ENCODE data around the gene ANTXR1. TPM values are rescaled to one million over a fixed set of nuclear protein-coding genes. Genes with fewer than 3 reads are reported as not detected.

ANTXR1 gene
- total and polyA plus RNA-seq, 9 of the 15 experiments (the other 6 are each of a cell fraction or from before 2014, with no cell fraction given), result 0.07 to 1.00 (median 0.54) TPM

- TF ChIP-seq ETV6 (IDR thresholded peaks at IDR 0.05; ENCODE audit: borderline replicate concordance in 1 of 2, low read depth in 2 of 2, low read length in 1 of 2), result no peak
- no peak for TF ChIP-seq ETV6 (CRISPR knock-in tag; IDR thresholded peaks at IDR 0.05; ENCODE audit: borderline replicate concordance)
These were observed 130.9 kb downstream of the ANTXR1 start (continued) for GRCh38 chr2:69143748-69144360.

- BruUV-seq (replicated peaks), result no TSS peak
- FAIRE-seq, result no peak
- no peaks in the 10 kb centered on the region for H3K36me3 ChIP-seq (ENCODE audit: control insufficient read depth, insufficient read depth, low read length)
- TF ChIP-seq NFE2 (IDR thresholded peaks at IDR 0.05; ENCODE audit: low read depth) (no peak), TRIM25 (IDR thresholded peaks at IDR 0.05; ENCODE audit: borderline replicate concordance) (no peak), CBX5 (IDR thresholded peaks at IDR 0.05; ENCODE audit: borderline replicate concordance, low read depth) (no peak), ZNF740 (CRISPR knock-in tag; IDR thresholded peaks at IDR 0.05) (no peak), ZNF740 (tag; IDR thresholded peaks at IDR 0.05) (no peak), RFX5 (IDR thresholded peaks at IDR 0.05; ENCODE audit: low read depth, low read length) (no peak), LCOR (CRISPR knock-in tag; IDR thresholded peaks at IDR 0.05) (no peak), STAG1 (CRISPR knock-in tag; IDR thresholded peaks at IDR 0.05; ENCODE audit: borderline replicate concordance) (no peak), ATF3 (IDR thresholded peaks at IDR 0.05) (no peak), ATF3 (CRISPR knock-in tag; conservative IDR thresholded peaks at IDR 0.05) (no peak), RFX1 (IDR thresholded peaks at IDR 0.05) (no peak), ATF7 (IDR thresholded peaks at IDR 0.05) (no peak), ESRRA (IDR thresholded peaks at IDR 0.05; ENCODE audit: borderline replicate concordance, low read depth) (no peak), JUN (IDR thresholded peaks at IDR 0.05; ENCODE audit: borderline replicate concordance, low read depth, low read length) (no peak), JUN (CRISPR knock-in tag; IDR thresholded peaks at IDR 0.05; ENCODE audit: borderline replicate concordance) (no peak), IRF9 (tag; IDR thresholded peaks at IDR 0.05) (no peak), ZNF174 (CRISPR knock-in tag; IDR thresholded peaks at IDR 0.05) (no peak)
These were observed 132.2 kb downstream of the ANTXR1 start for GRCh38 chr2:69145204-69145603.

More at GRCh38 chr2:69145204-69145603, 132.2 kb downstream of the ANTXR1 start:
- CTCF ChIA-PET (ENCODE audit: low intra/inter-chr PET ratio), result no interaction called here
- Histone ChIP-seq H3K9me1 (ENCODE audit: control insufficient read depth, insufficient read depth, low read length) (no peaks in the 10 kb centered on the region), H3K27me3 (ENCODE audit: control insufficient read depth in 2 of 2, insufficient read depth in 2 of 2, low read length in 2 of 2) (peaks cover 19 to 41% of the 10 kb centered on the region in 2 experiments), H3K4me1 (replicated peaks in 1 of 2; ENCODE audit: control insufficient read depth in 2 of 2, insufficient read depth in 2 of 2, low read length in 2 of 2) (no peaks in the 10 kb centered on the region), H2AFZ (ENCODE audit: low read depth, low read length) (no peak overlapping the region), H3K79me2 (ENCODE audit: control insufficient read depth, insufficient read depth, low read length) (no peaks in the 10 kb centered on the region), H3K9ac (ENCODE audit: insufficient read depth in 1 of 2, low read depth in 2 of 2, low read length in 2 of 2) (no peak overlapping the region), H3K4me2 (ENCODE audit: insufficient read depth, low read length) (no peak overlapping the region), H4K20me1 (replicated peaks; ENCODE audit: control insufficient read depth, insufficient read depth, low read length) (no peaks in the 10 kb centered on the region), H3K9me3 (replicated peaks; ENCODE audit: control insufficient read depth, insufficient read depth, low read depth, low read length) (no peaks in the 10 kb centered on the region), H3K27ac (ENCODE audit: extremely low read depth, low read depth, low read length) (no peak overlapping the region), H3K4me3 (no peak overlapping the region)
- POLR2A ChIA-PET, result no interaction called here
- WGBS (ENCODE audit: insufficient coverage, low coverage, missing lambda C conversion rate), result 1% methylated on average over 7 of the region's 7 CpGs
- in situ Hi-C loops (cut with MboI) (no loop called here), intact Hi-C loops (cut with micrococcal nuclease) (no loop called here)
- ATAC-seq (no peak), DNase-seq (ENCODE audit: extremely low read depth in 1 of 4, low spot score in 3 of 4) (no peak)
